Esophagus muscularis mucosa (tissue), 4 donors: ENCODE results near the gene MACROD2. TPM values are rescaled to one million over a fixed set of nuclear protein-coding genes. Genes with fewer than 3 reads are reported as not detected.

Experiments
- DNase-seq: peaks from one replicate; pipeline ENCODE4 v3.0.0-alpha.2; 2017; ENCODE audit errors: extremely low spot score
- H3K27ac ChIP-seq, 4 donors: fragments of 200-600 bp; sonication (generic); replicated peaks in 1 of 4; 1 replicate in 3 of 4; 2 replicates in 1 of 4; pipeline ENCODE4 v1.5.1; 2016 to 2019; ENCODE audit warnings: mild to moderate bottlenecking in 1 of 4
- H3K27me3 ChIP-seq, 4 donors: fragments of 200-600 bp; sonication (generic); one replicate each; pipeline versions ENCODE4 v1.5.1 to v1.6.0; 2016 to 2019
- H3K36me3 ChIP-seq, 4 donors: fragments of 200-600 bp; sonication (generic); one replicate each; pipeline ENCODE4 v1.5.1; 2016 to 2019
- H3K4me1 ChIP-seq, 4 donors: fragments of 200-600 bp; sonication (generic); one replicate each; pipeline ENCODE4 v1.5.1; 2016 to 2019
- H3K4me3 ChIP-seq, 4 donors: fragments of 200-600 bp; sonication (generic); 1 replicate in 2 of 4; 2 replicates in 2 of 4; pipeline ENCODE4 v1.5.1; 2016 to 2019; ENCODE audit warnings: mild to moderate bottlenecking in 4 of 4, moderate library complexity in 1 of 4
- H3K9me3 ChIP-seq, 4 donors: fragments of 200-600 bp; sonication (generic); 1 replicate in 3 of 4; 2 replicates in 1 of 4; pipeline ENCODE4 v1.5.1; 2016 to 2019
- CTCF ChIP-seq, 3 experiments: fragments of 200-600 bp in 2 of 3; fragments of 450-650 bp in 1 of 3; sonication (generic) in 2 of 3; IDR thresholded peaks; one replicate each; pipeline ENCODE4 v1.5.1; 2017 to 2019; ENCODE audit warnings: antibody characterized with exemption in 3 of 3, mild to moderate bottlenecking in 2 of 3, moderate library complexity in 1 of 3
- EP300 ChIP-seq: sonication (generic); formaldehyde crosslinking; IDR thresholded peaks from one replicate; pipeline ENCODE4 v1.6.1; 2017; ENCODE audit warnings: antibody characterized with exemption
- POLR2A ChIP-seq: fragments of 450-650 bp; IDR thresholded peaks from one replicate; pipeline ENCODE4 v1.6.1; 2017; ENCODE audit warnings: antibody characterized with exemption, moderate library complexity, mild to moderate bottlenecking, low read depth
- POLR2AphosphoS5 ChIP-seq, 2 donors: sonication (generic); formaldehyde crosslinking; IDR thresholded peaks; one replicate each; pipeline ENCODE4 v1.6.1; 2017; ENCODE audit warnings: antibody characterized with exemption in 2 of 2
- WGBS: methylation state at CpG from one replicate; pipeline ENCODE4 v1.1.5; 2018; 5-methylcytosine and 5-hydroxymethylcytosine counted together
- intact Hi-C: fragments of 100-400 bp; cut with DNase I; formaldehyde crosslinking; loops from one replicate; pipeline ENCODE4 v1.15.1; 2023
- total RNA-seq, 4 donors: library from RNA; depleted of rRNA; stranded (reverse); fragments of >200 nt; gene quantifications; one replicate each; pipeline versions ENCODE4 v1.1.0 to v1.2.1, GENCODE V29; 2016

MACROD2 gene
- total RNA-seq, 4 donors from 2014 or later: 1.4 to 3.6 (median 2.6) TPM

- 88% methylated on average over 1 of the region's 1 CpG for WGBS
- Histone ChIP-seq H3K4me3 (no peak overlapping the region), H3K9me3 (no peaks in the 10 kb centered on the region), H3K27ac (no peak overlapping the region), H3K36me3 (no peaks in the 10 kb centered on the region), H3K4me1 (no peaks in the 10 kb centered on the region), H3K27me3 (no peaks in the 10 kb centered on the region)
- no peak for DNase-seq
- TF ChIP-seq CTCF (IDR thresholded peaks at IDR 0.05) (no peak), EP300 (no peak), POLR2A (no peak), POLR2AphosphoS5 (IDR thresholded peaks at IDR 0.05) (no peak)
- intact Hi-C loops: no loop called here
These were observed 349.4 kb downstream of the MACROD2 start for GRCh38 chr20:14344746-14345145.

GRCh38 chr20:14355791-14356190 is 360.5 kb downstream of the MACROD2 start:
- H3K27me3 ChIP-seq: no peaks in the 10 kb centered on the region
- intact Hi-C loops: no loop called here
- no peak for DNase-seq
- H3K27ac ChIP-seq: no peak overlapping the region
- no peak overlapping the region for H3K4me3 ChIP-seq
- no peaks in the 10 kb centered on the region for H3K36me3 ChIP-seq
- WGBS: 23% methylated on average over 1 of the region's 1 CpG
- no peaks in the 10 kb centered on the region for H3K4me1 ChIP-seq
- H3K9me3 ChIP-seq: no peaks in the 10 kb centered on the region
- TF ChIP-seq CTCF (IDR thresholded peaks at IDR 0.05) (no peak), POLR2A (no peak), EP300 (no peak), POLR2AphosphoS5 (IDR thresholded peaks at IDR 0.05) (no peak)

- no peak for DNase-seq
- no peak overlapping the region for H3K4me3 ChIP-seq
- intact Hi-C loops: no loop called here
- H3K9me3 ChIP-seq: no peaks in the 10 kb centered on the region
- no peak overlapping the region for H3K27ac ChIP-seq
- H3K27me3 ChIP-seq: no peaks in the 10 kb centered on the region
- H3K4me1 ChIP-seq: no peaks in the 10 kb centered on the region
- TF ChIP-seq POLR2AphosphoS5 (IDR thresholded peaks at IDR 0.05) (no peak), EP300 (no peak), POLR2A (no peak), CTCF (IDR thresholded peaks at IDR 0.05) (no peak)
- H3K36me3 ChIP-seq: no peaks in the 10 kb centered on the region
These were observed 365.1 kb downstream of the MACROD2 start for GRCh38 chr20:14360416-14360815.

- no peak for DNase-seq
- Histone ChIP-seq H3K9me3 (peaks cover 0 to 10% (median 0%) of the 10 kb centered on the region in 4 donors), H3K36me3 (no peaks in the 10 kb centered on the region), H3K4me1 (no peaks in the 10 kb centered on the region), H3K27ac (no peak overlapping the region), H3K4me3 (no peak overlapping the region), H3K27me3 (no peaks in the 10 kb centered on the region)
- intact Hi-C loops: no loop called here
- TF ChIP-seq EP300 (no peak), POLR2AphosphoS5 (IDR thresholded peaks at IDR 0.05) (no peak), POLR2A (no peak), CTCF (IDR thresholded peaks at IDR 0.05) (no peak)
- 87% methylated on average over 3 of the region's 3 CpGs for WGBS
These were observed 366.4 kb downstream of the MACROD2 start for GRCh38 chr20:14361509-14362345.
